HUES64 (cell line): ENCODE data around the gene FAM131C.
"Not testable (repeated sequence)": the region's sequence is repeated elsewhere in the genome, so short reads cannot be mapped to it uniquely, and the experiment has no call there.

Source experiments
- H3K27ac ChIP-seq: 2 replicates; pipeline ENCODE4 v1.7.0; 2013; ENCODE audit warnings: low read depth, low read length, inconsistent platforms
- H3K27me3 ChIP-seq: 2 replicates; pipeline ENCODE4 v1.6.1; 2013; ENCODE audit warnings: mild to moderate bottlenecking, low read length; ENCODE audit not compliant: insufficient read depth
- H3K36me3 ChIP-seq: 2 replicates; pipeline ENCODE4 v1.6.1; 2013; ENCODE audit warnings: mild to moderate bottlenecking, low read length; ENCODE audit not compliant: insufficient read depth
- H3K4me1 ChIP-seq: 2 replicates; pipeline ENCODE4 v1.6.1; 2013; ENCODE audit warnings: mild to moderate bottlenecking, low read length, moderate library complexity; ENCODE audit not compliant: insufficient read depth
- H3K4me3 ChIP-seq: 2 replicates; pipeline ENCODE4 v1.5.1; 2013; ENCODE audit warnings: mild to moderate bottlenecking, low read length, moderate library complexity
- H3K9ac ChIP-seq: 2 replicates; pipeline ENCODE4 v1.6.1; 2013; ENCODE audit warnings: mild to moderate bottlenecking, low read depth, low read length
- H3K9me3 ChIP-seq: 2 replicates; pipeline ENCODE4 v1.6.1; 2013; ENCODE audit warnings: low read depth, low read length; ENCODE audit not compliant: insufficient read depth
- WGBS: fragments of 150-250, 120-280 bp; methylation state at CpG from one replicate; pipeline ENCODE4 v1.1.7; 2013; ENCODE audit warnings: missing lambda C conversion rate; 5-methylcytosine and 5-hydroxymethylcytosine counted together

Gene FAM131C

GRCh38 chr1:16055613-16056520 is 17.6 kb downstream of the FAM131C start:
- Histone ChIP-seq H3K4me3 (peak overlapping the region; percentile 22; the same call in 1 of the 2 replicates), H3K36me3 (no peaks in the 10 kb centered on the region), H3K9me3 (no peaks in the 10 kb centered on the region), H3K27ac (no peak overlapping the region), H3K27me3 (no peaks in the 10 kb centered on the region), H3K9ac (no peak overlapping the region), H3K4me1 (peaks cover 3% of the 10 kb centered on the region; the same call in 1 of the 2 replicates)
- whole genome bisulfite sequencing = 22% methylated on average over 14 of the region's 18 CpGs

GRCh38 chr1:16054598-16055540 is 18.6 kb downstream of the FAM131C start:
- whole genome bisulfite sequencing = 86% methylated on average over 7 of the region's 7 CpGs
- Histone ChIP-seq H3K36me3 (no peaks in the 10 kb centered on the region), H3K27ac (no peak overlapping the region), H3K27me3 (no peaks in the 10 kb centered on the region), H3K4me1 (peaks cover 3% of the 10 kb centered on the region; the same call in 1 of the 2 replicates), H3K4me3 (no peak overlapping the region), H3K9me3 (no peaks in the 10 kb centered on the region), H3K9ac (no peak overlapping the region)

GRCh38 chr1:16053781-16054502 is 19.5 kb downstream of the FAM131C start:
- Histone ChIP-seq H3K9ac (no peak overlapping the region), H3K27ac (no peak overlapping the region)
- WGBS = 94% methylated on average over 8 of the region's 8 CpGs

GRCh38 chr1:16051949-16052348 is 21.5 kb downstream of the FAM131C start:
- H3K27ac ChIP-seq, H3K9me3 ChIP-seq, H3K9ac ChIP-seq, H3K4me3 ChIP-seq, H3K27me3 ChIP-seq, H3K4me1 ChIP-seq, H3K36me3 ChIP-seq: not testable (repeated sequence)
- WGBS = 95% methylated on average over 12 of the region's 12 CpGs

More at GRCh38 chr1:16053781-16054502, 19.5 kb downstream of the FAM131C start:
- Histone ChIP-seq H3K27me3 (no peaks in the 10 kb centered on the region), H3K36me3 (no peaks in the 10 kb centered on the region), H3K4me1 (peaks cover 3% of the 10 kb centered on the region; the same call in 1 of the 2 replicates), H3K4me3 (no peak overlapping the region), H3K9me3 (no peaks in the 10 kb centered on the region)

- no peaks in the 10 kb centered on the region for H3K9me3 ChIP-seq
- H3K27me3 ChIP-seq = no peaks in the 10 kb centered on the region
- no peaks in the 10 kb centered on the region for H3K36me3 ChIP-seq
- H3K4me3 ChIP-seq = no peak overlapping the region
- no peak overlapping the region for H3K27ac ChIP-seq
- H3K4me1 ChIP-seq = peaks cover 3% of the 10 kb centered on the region; the same call in 1 of the 2 replicates
- H3K9ac ChIP-seq = no peak overlapping the region
- 96% methylated on average over 3 of the region's 3 CpGs for WGBS
Observed at GRCh38 chr1:16051039-16051438, 22.4 kb downstream of the FAM131C start.

- Histone ChIP-seq H3K27me3 (no peaks in the 10 kb centered on the region), H3K27ac (no peak overlapping the region), H3K9ac (no peak overlapping the region), H3K36me3 (no peaks in the 10 kb centered on the region), H3K4me1 (no peaks in the 10 kb centered on the region), H3K9me3 (no peaks in the 10 kb centered on the region), H3K4me3 (no peak overlapping the region)
- 71% methylated on average over 5 of the region's 7 CpGs for WGBS
Observed at GRCh38 chr1:16050328-16050727, 23.1 kb downstream of the FAM131C start.

GRCh38 chr1:16048573-16049189 is 24.8 kb downstream of the FAM131C start:
- H3K9ac ChIP-seq = peak overlapping the region; percentile 58; the same call in 1 of the 2 replicates
- H3K4me1 ChIP-seq = no peaks in the 10 kb centered on the region
- no peaks in the 10 kb centered on the region for H3K36me3 ChIP-seq
- WGBS = 2% methylated on average over 24 of the region's 25 CpGs
- peak overlapping the region; percentile 38; the same call in 1 of the 2 replicates for H3K27ac ChIP-seq
- no peaks in the 10 kb centered on the region for H3K27me3 ChIP-seq
- no peaks in the 10 kb centered on the region for H3K9me3 ChIP-seq
- H3K4me3 ChIP-seq = peak overlapping the region; percentile 58

GRCh38 chr1:16047791-16048475 is 25.5 kb downstream of the FAM131C start:
- H3K27ac ChIP-seq = no peak overlapping the region
- no peaks in the 10 kb centered on the region for H3K36me3 ChIP-seq
- H3K9me3 ChIP-seq = no peaks in the 10 kb centered on the region
- no peaks in the 10 kb centered on the region for H3K4me1 ChIP-seq
- H3K4me3 ChIP-seq = peak overlapping the region; percentile 58
- H3K27me3 ChIP-seq = no peaks in the 10 kb centered on the region
- H3K9ac ChIP-seq = no peak overlapping the region
- WGBS = 64% methylated on average over 16 of the region's 19 CpGs

GRCh38 chr1:16046842-16047241 is 26.6 kb downstream of the FAM131C start:
- Histone ChIP-seq H3K9me3 (no peaks in the 10 kb centered on the region), H3K4me1 (no peaks in the 10 kb centered on the region), H3K4me3 (no peak overlapping the region), H3K9ac (no peak overlapping the region), H3K36me3 (no peaks in the 10 kb centered on the region), H3K27me3 (no peaks in the 10 kb centered on the region), H3K27ac (no peak overlapping the region)
- WGBS = 77% methylated on average over 7 of the region's 7 CpGs

GRCh38 chr1:16043950-16044349 is 29.5 kb downstream of the FAM131C start:
- WGBS = 89% methylated on average over 5 of the region's 5 CpGs
- no peak overlapping the region for H3K9ac ChIP-seq
- no peaks in the 10 kb centered on the region for H3K36me3 ChIP-seq
- no peak overlapping the region for H3K4me3 ChIP-seq
- no peaks in the 10 kb centered on the region for H3K27me3 ChIP-seq
- no peaks in the 10 kb centered on the region for H3K9me3 ChIP-seq
- no peaks in the 10 kb centered on the region for H3K4me1 ChIP-seq
- no peak overlapping the region for H3K27ac ChIP-seq
